HG03457 (cell line): Measurements from ENCODE around the gene ANKRD28.
"Not testable (repeated sequence)": the region's sequence is repeated elsewhere in the genome, so short reads cannot be mapped to it uniquely, and the experiment has no call there.

Experiments
- ATAC-seq: cut with Tn5 transposase; IDR thresholded peaks from one replicate; pipeline ENCODE4 v1.9.1; 2021; ENCODE audit warnings: moderate number of reproducible peaks; ENCODE audit not compliant: unreplicated experiment

Gene ANKRD28

GRCh38 chr3:15797642-15798303 lies at the start of gene ANKRD28:
Gene ANKRD28 (minus strand): TSS chr3:15797979. CDS start chr3:15796521, 1,458 bp downstream.
- no peak for ATAC-seq

DNA sequence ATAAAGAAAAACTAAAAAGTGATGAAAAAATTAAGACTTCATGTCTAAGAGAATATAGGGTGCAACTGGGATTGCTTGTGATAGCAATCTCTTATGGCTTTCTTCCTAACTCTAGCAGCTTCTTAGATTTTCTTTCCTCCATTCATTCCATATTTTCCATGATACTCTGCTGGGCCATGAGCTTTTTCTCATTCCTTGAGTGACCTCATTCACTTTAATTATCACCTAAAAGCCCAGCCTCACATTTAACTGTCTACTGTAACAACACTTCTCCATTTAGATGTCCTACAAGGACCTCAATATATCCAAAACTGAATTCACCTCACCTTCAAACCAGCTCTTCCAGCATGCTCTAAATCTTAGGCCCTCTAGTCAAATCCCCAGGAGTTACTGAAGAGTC lies 49.5 kb upstream of the ANKRD28 start:
- no peak for ATAC-seq

DNA sequence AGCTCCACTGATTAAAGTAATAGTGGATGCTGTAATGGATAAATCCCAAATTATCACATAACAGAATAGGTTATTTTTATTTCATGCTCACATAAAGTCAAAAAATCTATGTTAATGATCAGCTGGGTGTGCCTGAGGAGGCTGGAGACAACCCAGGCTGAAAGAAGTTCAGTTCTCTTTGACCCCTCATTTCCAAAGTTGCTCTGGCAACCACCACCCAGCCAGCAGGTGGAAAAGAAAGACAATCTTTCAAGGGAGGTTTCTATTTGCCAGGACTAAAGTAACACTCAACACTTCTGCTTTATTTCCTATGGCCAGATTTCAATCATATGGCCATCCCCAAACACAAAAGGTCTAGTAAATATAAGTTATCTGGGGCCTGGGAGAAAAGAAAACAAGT lies 48.8 kb upstream of the ANKRD28 start:
- ATAC-seq, result no peak

GRCh38 chr3:15845475-15845874 lies 47.7 kb upstream of the ANKRD28 start:
- no peak for ATAC-seq

- no peak for ATAC-seq
Measured at GRCh38 chr3:15844889-15845288, 47.1 kb upstream of the ANKRD28 start.

DNA sequence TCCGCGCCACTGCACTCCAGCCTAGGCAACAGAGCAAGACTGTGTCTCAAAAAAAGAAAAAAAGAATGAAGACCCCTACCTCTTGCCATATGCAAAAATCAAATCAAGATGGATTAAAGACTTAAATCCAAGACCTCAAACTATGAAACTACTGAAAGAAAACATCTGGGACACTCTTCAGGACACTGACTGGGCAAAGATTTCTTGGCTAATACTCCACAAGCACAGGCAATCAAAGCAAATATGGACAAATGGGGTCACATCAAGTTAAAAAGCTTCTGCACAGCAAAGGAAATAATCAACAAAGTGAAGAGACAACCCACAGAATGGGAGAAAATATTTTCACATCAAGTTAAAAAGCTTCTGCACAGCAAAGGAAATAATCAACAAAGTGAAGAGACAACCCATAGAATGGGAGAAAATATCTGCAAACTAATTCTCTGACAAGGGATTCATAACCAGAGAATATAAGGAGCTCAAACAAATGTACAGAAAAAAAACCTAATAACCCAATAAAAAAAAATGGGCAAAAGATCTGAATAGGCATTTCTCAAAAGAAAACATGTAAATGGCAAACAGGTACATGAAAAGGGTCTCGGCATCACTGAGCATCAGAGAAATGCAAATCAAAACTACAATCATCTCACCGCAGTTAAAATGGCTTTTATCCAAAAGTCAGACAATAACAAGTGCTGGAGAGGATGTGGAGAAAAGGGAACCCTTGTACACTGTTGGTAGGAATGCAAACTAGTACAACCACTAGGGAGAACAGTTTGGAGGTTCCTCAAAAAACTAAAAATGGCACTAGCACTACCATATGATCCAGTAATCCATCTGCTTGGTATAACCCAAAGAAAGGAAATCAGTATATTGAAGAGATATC lies 43.6 kb upstream of the ANKRD28 start:
- not testable (repeated sequence) for ATAC-seq

DNA sequence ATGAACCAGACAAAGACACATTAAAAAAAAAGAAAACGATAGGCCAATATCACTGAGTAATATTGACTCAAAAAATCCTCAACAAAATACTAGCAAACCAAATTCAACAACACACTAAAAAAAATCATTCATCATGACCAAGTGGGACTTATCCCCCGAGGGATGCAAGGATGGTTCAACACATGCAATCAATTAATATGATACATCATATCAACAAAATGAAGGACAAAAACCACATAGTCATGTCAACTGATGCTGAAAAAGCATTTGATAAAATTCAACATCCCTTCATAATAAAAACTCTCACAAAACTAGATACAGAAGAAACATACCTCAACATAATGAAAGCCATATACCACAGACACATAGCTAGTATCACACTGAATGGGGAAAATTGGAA lies 41.8 kb upstream of the ANKRD28 start:
- ATAC-seq, result no peak

- ATAC-seq, result no peak
Measured at GRCh38 chr3:15831927-15832326, 34.1 kb upstream of the ANKRD28 start.

DNA sequence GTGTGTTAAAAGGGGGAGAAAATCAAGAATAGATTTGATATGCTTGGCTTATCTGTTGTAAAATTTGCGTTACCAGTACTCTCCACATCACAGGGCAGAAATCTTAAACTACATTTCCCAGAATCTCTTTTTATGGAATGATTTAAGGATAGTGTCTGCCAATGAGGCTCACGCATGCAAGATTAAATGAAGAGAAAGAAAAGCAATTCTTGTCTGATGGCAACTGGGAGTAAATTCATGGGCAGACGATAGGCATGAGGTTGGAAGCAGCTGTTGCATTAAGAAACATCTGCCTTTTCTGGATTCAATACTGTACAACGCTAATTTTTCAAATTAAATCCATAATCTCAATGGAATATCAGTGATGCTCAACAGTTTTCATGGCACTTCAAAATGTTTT lies 27.2 kb upstream of the ANKRD28 start:
- ATAC-seq, result no peak

GRCh38 chr3:15823092-15823491 lies 25.3 kb upstream of the ANKRD28 start:
- ATAC-seq, result no peak

DNA sequence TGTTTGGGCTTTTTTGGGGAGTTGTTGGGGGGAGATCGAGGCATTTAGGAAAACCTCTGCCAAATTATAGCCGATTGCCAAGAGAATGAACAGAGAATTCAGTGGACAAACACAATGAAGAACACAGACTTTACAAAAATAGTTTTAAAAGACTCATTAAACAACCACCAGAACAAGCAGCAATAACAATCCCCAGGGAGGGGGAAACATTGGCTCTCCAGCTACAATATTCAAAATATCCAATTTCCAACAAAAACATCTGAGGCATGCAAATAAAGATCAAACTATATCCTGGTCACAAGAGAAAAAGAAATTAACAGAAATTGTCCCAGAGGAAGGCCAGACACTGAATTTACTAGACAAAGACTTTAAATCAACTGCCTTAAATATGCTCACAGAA lies 24.5 kb upstream of the ANKRD28 start:
- ATAC-seq, result no peak

- ATAC-seq, result no peak
Measured at GRCh38 chr3:15820911-15821310, 23.1 kb upstream of the ANKRD28 start.

DNA sequence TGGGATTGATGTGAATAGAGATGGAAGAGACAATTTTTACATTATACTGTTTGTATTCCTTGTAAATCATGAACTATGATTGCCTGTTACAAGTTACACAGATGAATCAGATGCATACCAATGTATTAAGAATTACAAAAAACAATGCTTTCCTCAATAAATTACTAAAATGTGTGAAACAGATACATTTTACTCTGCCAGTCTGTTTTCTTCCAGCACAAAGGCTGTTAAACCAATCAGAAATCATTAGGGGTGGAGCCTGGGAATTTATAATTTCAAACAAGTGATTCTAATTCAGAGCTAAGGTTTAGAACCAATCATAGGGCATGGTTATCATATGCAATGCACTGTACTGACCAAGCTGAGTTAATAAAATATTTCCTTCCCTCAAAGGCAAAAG lies 21.8 kb upstream of the ANKRD28 start:
- ATAC-seq, result no peak

DNA sequence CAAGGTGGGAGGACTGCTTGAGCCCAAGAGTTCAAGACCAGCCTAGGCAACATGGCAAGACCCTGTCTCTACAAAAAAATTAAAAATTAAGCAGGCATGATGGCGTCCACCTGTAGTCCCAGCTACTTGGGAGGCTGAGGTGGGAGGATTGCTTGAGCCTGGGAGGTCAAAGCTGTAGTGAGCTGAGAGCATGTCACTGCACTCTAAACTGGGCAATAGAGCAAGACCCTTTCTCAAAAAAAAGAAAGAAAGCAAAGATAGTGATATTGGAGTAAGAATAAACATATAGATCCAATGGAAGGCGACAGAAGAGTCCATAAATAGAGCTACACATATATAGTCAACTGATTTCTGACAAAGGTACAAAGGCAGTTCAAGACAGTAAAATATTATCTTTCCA lies 21.3 kb upstream of the ANKRD28 start:
- no peak for ATAC-seq

- no peak for ATAC-seq
Measured at GRCh38 chr3:15815696-15816095, 17.9 kb upstream of the ANKRD28 start.

DNA sequence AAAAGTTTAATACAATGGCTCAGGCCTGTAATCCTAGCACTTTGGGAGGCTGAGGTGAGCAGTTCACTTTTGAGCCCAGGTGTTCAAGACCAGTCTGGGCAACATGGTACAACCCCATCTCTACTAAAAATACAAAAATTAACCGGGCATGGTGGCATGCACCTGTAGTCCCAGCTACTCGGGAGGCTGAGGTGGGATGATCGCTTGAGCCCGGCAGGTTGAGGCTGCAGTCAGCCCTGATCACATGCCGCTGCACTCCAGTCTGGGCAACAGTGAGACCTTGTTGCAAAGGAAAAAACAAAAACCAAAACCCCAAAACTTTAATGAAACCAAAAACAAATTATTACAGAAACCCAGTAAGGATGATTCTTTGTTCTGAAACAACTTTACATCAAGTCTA lies 15.3 kb upstream of the ANKRD28 start:
- not testable (repeated sequence) for ATAC-seq

- ATAC-seq, result no peak
Measured at GRCh38 chr3:15812183-15812582, 14.4 kb upstream of the ANKRD28 start.

- no peak for ATAC-seq
Measured at GRCh38 chr3:15810702-15811101, 12.9 kb upstream of the ANKRD28 start.

- ATAC-seq, result no peak
Measured at GRCh38 chr3:15809313-15809712, 11.5 kb upstream of the ANKRD28 start.

- no peak for ATAC-seq
Measured at GRCh38 chr3:15808679-15809310, 11.0 kb upstream of the ANKRD28 start.

GRCh38 chr3:15805756-15806266 lies 8.0 kb upstream of the ANKRD28 start:
- ATAC-seq, result peak; percentile 62
